Fibroblast of mammary gland (primary cell): ENCODE measurements around the gene DNAH3.
"Not testable (repeated sequence)": the region's sequence is repeated elsewhere in the genome, so short reads cannot be mapped to it uniquely, and the experiment has no call there.

Experiments
- DNase-seq: peaks from one replicate; pipeline ENCODE4 v3.0.0-alpha.2; 2010; ENCODE audit warnings: low read depth
- H3K4me3 ChIP-seq: 2 replicates; pipeline ENCODE4 v1.5.1; 2011; ENCODE audit warnings: low read depth, mild to moderate bottlenecking, low read length, moderate library complexity; ENCODE audit not compliant: control insufficient read depth
- CTCF ChIP-seq: conservative IDR thresholded peaks from 2 replicates; pipeline ENCODE4 v1.5.1; 2011; ENCODE audit warnings: low read depth, low read length, inconsistent platforms; ENCODE audit not compliant: control insufficient read depth, insufficient read depth

The DNAH3 gene

DNA sequence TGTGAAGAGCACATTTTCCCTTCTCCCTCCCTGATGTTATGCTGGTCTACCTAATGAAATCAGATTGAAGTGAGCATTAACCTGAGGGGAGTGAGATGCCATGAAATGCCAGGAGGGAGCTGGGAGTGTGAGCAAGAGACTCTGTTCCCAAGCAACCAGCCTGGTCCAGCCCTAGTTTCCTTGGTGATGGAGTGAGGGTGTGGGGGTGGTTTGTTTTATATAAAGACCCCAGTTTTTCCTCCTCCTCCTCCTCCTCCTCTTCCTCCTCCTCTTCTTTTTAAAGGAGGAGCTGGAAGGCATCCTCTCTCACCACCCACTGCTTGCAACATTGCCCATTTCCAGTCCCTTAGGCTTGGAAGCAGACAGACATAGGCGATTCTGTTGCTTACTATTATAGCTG, 97.1 kb downstream of the DNAH3 start:
- no peak overlapping the region for H3K4me3 ChIP-seq
- no peak for DNase-seq
- no peak for TF ChIP-seq CTCF

DNA sequence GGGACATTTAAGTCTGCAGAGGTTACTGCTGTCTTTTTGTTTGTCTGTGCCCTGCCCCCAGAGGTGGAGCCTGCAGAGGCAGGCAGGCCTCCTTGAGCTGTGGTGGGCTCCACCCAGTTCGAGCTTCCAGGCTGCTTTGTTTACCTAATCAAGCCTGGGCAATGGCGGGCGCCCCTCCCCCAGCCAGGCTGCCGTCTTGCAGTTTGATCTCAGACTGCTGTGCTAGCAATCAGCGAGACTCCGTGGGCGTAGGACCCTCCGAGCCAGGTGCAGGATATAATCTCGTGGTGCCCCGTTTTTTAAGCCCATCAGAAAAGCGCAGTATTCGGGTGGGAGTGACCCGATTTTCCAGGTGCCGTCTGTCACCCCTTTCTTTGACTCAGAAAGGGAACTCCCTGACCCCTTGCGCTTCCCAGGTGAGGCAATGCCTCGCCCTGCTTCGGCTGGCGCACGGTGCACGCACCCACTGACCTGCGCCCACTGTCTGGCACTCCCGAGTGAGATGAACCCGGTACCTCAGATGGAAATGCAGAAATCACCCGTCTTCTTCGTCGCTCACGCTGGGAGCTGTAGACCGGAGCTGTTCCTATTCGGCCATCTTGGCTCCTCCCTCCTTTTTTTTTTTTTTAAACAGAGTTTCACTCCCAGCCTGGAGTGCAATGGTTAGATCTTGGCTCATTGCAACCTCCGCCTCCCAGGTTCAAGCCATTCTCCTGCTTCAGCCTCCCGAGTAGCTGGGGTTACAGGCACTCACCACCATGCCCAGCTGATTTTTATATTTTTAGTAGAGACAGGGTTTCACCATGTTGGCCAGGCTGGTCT, 102.3 kb downstream of the DNAH3 start:
- not testable (repeated sequence) for H3K4me3 ChIP-seq, DNase-seq

DNA sequence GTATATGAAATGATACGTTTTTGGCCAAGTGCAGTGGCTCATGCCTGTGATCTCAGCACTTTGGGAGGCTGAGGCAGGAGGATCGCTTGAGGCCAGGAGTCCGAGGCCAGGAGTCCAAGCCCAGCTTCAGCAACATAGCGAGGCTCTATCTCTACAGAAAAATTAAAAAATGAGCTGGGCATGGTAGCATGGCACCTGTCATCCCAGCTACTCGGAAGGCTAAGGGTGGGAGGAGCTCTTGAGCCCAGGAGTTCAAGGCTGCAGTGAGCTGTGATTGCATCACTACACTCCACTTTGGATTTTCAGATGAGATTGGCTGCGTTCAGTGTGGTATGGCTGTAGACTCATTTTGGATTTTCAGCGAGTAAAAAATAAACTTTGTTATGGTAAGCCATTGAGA, 112.4 kb downstream of the DNAH3 start:
- no peak for TF ChIP-seq CTCF
- DNase-seq = no peak
- no peak overlapping the region for H3K4me3 ChIP-seq

- H3K4me3 ChIP-seq = no peak overlapping the region
- DNase-seq = no peak
- no peak for TF ChIP-seq CTCF
Observed at GRCh38 chr16:21037736-21038135, 112.9 kb downstream of the DNAH3 start.

DNA sequence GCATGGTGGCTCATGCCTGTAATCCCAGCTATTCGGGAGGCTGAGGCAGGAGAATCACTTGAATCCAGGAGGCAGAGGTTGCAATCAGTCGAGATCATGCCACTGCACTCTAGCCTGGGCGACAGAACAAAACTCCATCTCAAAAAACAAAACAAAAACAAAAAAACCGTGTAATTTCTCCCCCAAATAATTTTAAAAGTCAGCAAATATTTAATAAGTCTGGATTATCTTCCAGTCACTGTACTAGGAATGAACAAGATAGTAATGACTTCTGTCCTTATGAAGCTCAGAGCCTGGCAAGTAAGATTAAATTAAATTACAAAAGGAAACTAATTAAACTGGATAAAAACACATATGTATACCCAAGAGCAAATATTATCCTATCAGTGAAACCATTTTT, 113.5 kb downstream of the DNAH3 start:
- DNase-seq = no peak

DNA sequence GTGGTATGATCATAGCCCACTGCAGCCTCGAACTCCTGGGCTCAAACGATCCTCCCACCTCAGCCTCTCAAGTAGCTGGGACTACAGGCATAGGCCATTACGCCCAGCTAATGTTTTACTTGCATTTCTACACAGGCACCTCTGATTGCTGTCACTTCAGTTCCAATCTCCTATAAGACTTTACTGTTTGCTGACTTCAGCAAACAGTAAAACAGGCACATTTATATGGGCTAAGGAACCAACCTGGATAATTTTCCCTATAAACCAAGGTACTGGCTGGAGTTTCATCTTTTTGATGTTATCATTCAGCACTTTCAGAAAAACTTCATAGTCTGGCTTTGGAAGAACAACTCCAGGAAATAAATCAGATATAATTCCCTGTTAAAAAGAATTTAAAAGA, 114.2 kb downstream of the DNAH3 start:
- H3K4me3 ChIP-seq = no peak overlapping the region
- no peak for TF ChIP-seq CTCF
- no peak for DNase-seq

More for the DNA sequence above, 113.5 kb downstream of the DNAH3 start:
- no peak for TF ChIP-seq CTCF
- H3K4me3 ChIP-seq = no peak overlapping the region

DNA sequence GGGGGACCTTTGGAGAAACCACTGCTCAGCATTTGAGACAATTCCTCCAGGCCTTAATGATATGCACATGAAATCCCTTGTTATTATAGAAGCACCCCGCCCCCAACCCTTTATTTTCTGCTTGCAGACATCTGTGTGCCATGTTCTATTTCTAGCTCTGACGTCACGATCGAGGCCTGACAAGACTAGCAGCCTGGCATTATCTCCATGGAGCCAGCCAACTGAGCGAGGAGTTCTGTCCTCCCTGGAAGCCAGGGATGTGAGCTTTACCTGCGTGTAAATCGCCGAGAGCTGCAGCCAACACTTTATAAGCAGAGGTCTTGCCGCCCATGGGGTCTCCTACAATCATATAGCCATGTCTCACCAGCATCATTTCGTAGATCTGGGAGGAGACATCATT, 116.9 kb downstream of the DNAH3 start:
- no peak for TF ChIP-seq CTCF
- H3K4me3 ChIP-seq = no peak overlapping the region
- DNase-seq = peak; percentile 4
